ENCODE measurements around the gene PODXL2.

GRCh38 chr3:127587876-127588275 is 41.1 kb upstream of the PODXL2 start:
- no peak for TF ChIP-seq CTCF (conservative IDR thresholded peaks at IDR 0.05)
- TF ChIP-seq ZFX (IDR thresholded peaks at IDR 0.05), result no peak

Data from C4-2B (cell line).